ENCODE data around the gene BTRC.
A peak's percentile ranks its signal among the peaks of the same experiment; 100 is the strongest.

DNA sequence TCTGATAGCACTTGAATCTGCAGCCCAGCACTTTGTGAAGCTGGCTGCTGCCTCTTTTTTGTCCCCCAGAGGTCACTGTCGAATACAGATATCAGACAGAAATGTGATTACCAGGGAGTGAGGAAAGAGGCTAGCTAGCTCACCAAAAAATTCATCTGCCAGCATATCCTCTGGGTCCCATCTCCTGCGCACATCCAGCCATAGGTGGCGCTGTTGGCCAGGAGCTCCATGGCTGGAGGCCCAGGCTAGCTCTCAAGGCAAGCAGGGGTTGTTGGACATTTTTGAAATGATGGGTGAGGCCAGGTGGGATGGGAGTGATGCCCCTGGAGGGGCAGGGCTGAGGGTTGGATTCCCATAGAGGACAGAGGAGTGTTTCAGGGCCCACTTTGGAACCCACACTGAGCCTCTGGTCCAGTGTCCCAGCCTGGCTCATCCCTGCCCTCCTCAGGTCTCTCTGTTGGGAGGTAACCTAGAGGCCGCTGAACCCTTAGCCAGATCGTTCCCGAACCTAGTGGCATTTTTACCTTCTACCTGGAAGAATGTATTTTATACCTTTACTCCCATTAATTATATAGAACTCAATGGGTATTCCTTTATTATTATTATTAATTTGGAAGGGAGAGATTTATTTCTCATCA is 248.9 kb downstream of the BTRC start:
- TF ChIP-seq, protein P1, sequence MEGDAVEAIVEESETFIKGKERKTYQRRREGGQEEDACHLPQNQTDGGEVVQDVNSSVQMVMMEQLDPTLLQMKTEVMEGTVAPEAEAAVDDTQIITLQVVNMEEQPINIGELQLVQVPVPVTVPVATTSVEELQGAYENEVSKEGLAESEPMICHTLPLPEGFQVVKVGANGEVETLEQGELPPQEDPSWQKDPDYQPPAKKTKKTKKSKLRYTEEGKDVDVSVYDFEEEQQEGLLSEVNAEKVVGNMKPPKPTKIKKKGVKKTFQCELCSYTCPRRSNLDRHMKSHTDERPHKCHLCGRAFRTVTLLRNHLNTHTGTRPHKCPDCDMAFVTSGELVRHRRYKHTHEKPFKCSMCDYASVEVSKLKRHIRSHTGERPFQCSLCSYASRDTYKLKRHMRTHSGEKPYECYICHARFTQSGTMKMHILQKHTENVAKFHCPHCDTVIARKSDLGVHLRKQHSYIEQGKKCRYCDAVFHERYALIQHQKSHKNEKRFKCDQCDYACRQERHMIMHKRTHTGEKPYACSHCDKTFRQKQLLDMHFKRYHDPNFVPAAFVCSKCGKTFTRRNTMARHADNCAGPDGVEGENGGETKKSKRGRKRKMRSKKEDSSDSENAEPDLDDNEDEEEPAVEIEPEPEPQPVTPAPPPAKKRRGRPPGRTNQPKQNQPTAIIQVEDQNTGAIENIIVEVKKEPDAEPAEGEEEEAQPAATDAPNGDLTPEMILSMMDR (IDR thresholded peaks at IDR 0.05 in 2 of 3, conservative IDR thresholded peaks at IDR 0.05 in 1 of 3; ENCODE audit: borderline replicate concordance in 1 of 3, insufficient read depth in 1 of 3, low read depth in 2 of 3, low read length in 2 of 3) = peak; percentile 97 to 99 (median 99)
- TF ChIP-seq SP1 (IDR thresholded peaks at IDR 0.05; ENCODE audit: low read depth) = no peak
- TF ChIP-seq ZNF274 (IDR thresholded peaks at IDR 0.05; ENCODE audit: low read depth, low read length) = no peak
- TF ChIP-seq POLR2AphosphoS5 (IDR thresholded peaks at IDR 0.05; ENCODE audit: low read depth, low read length) = peak; percentile 52
- TF ChIP-seq EZH2 (IDR thresholded peaks at IDR 0.05) = no peak

All from HCT116 (cell line).